Osteocyte (in vitro differentiated cells): ENCODE measurements around the gene TMEM138. TPM values are rescaled to one million over a fixed set of nuclear protein-coding genes. Genes with fewer than 3 reads are reported as not detected.

ENCODE experiments used
- DNase-seq: peaks from one replicate; pipeline ENCODE4 v3.0.0; 2021; ENCODE audit warnings: mixed read lengths; ENCODE audit not compliant: unreplicated experiment; ENCODE audit errors: extremely low spot score
- H3K27ac Mint-ChIP-seq: one replicate; pipeline ENCODE4 v1.8.0; 2021; ENCODE audit warnings: mild to moderate bottlenecking, mixed read lengths; ENCODE audit not compliant: unreplicated experiment
- H3K27me3 Mint-ChIP-seq: one replicate; pipeline ENCODE4 v1.8.0; 2021; ENCODE audit warnings: mixed read lengths; ENCODE audit not compliant: unreplicated experiment
- H3K36me3 Mint-ChIP-seq: one replicate; pipeline ENCODE4 v1.8.0; 2021; ENCODE audit warnings: mixed read lengths; ENCODE audit not compliant: unreplicated experiment
- H3K4me1 Mint-ChIP-seq: one replicate; pipeline ENCODE4 v1.8.0; 2021; ENCODE audit warnings: mixed read lengths; ENCODE audit not compliant: unreplicated experiment
- H3K4me3 Mint-ChIP-seq: one replicate; pipeline ENCODE4 v1.8.0; 2021; ENCODE audit warnings: mild to moderate bottlenecking, moderate library complexity, mixed read lengths; ENCODE audit not compliant: unreplicated experiment
- H3K9me3 Mint-ChIP-seq: one replicate; pipeline ENCODE4 v1.8.0; 2021; ENCODE audit warnings: mixed read lengths; ENCODE audit not compliant: unreplicated experiment
- CTCF ChIP-seq: fragments of 200-600 bp; sonication (generic); IDR thresholded peaks from 2 replicates; pipeline ENCODE4 v1.5.0; 2021; ENCODE audit warnings: antibody characterized with exemption, mild to moderate bottlenecking, moderate library complexity
- total RNA-seq: library from RNA; stranded (reverse); gene quantifications from 2 replicates; pipeline ENCODE4 v1.2.1, GENCODE V29; 2021

Gene TMEM138
- total RNA-seq, 1 donor from 2014 or later: 49.4 TPM

GRCh38 chr11:61347916-61348461 is 14.2 kb upstream of the TMEM138 start:
- H3K27me3 Mint-ChIP-seq: no peaks in the 10 kb centered on the region
- no peak overlapping the region for H3K27ac Mint-ChIP-seq
- TF ChIP-seq CTCF: no peak
- no peak for DNase-seq
- peaks cover 9% of the 10 kb centered on the region for H3K36me3 Mint-ChIP-seq
- no peaks in the 10 kb centered on the region for H3K9me3 Mint-ChIP-seq
- peaks cover 2% of the 10 kb centered on the region for H3K4me1 Mint-ChIP-seq
- no peak overlapping the region for H3K4me3 Mint-ChIP-seq

- Mint-ChIP-seq H3K27me3 (no peaks in the 10 kb centered on the region), H3K4me1 (peaks cover 2% of the 10 kb centered on the region), H3K9me3 (no peaks in the 10 kb centered on the region), H3K27ac (no peak overlapping the region), H3K36me3 (peaks cover 16% of the 10 kb centered on the region), H3K4me3 (no peak overlapping the region)
- no peak for TF ChIP-seq CTCF
- no peak for DNase-seq
Observed at GRCh38 chr11:61349189-61349751, 12.9 kb upstream of the TMEM138 start.

GRCh38 chr11:61349916-61350315 is 12.3 kb upstream of the TMEM138 start:
- no peak overlapping the region for H3K27ac Mint-ChIP-seq
- no peak for TF ChIP-seq CTCF
- no peak overlapping the region for H3K4me3 Mint-ChIP-seq
- peaks cover 16% of the 10 kb centered on the region for H3K36me3 Mint-ChIP-seq
- no peak for DNase-seq
- no peaks in the 10 kb centered on the region for H3K27me3 Mint-ChIP-seq
- H3K4me1 Mint-ChIP-seq: no peaks in the 10 kb centered on the region
- no peaks in the 10 kb centered on the region for H3K9me3 Mint-ChIP-seq

- no peaks in the 10 kb centered on the region for H3K4me1 Mint-ChIP-seq
- no peak for TF ChIP-seq CTCF
- no peak overlapping the region for H3K4me3 Mint-ChIP-seq
- no peak overlapping the region for H3K27ac Mint-ChIP-seq
- no peaks in the 10 kb centered on the region for H3K27me3 Mint-ChIP-seq
- peaks cover 16% of the 10 kb centered on the region for H3K36me3 Mint-ChIP-seq
- H3K9me3 Mint-ChIP-seq: no peaks in the 10 kb centered on the region
- no peak for DNase-seq
Observed at GRCh38 chr11:61350336-61350735, 11.8 kb upstream of the TMEM138 start.

- no peak for TF ChIP-seq CTCF
- Mint-ChIP-seq H3K4me3 (no peak overlapping the region), H3K27me3 (no peaks in the 10 kb centered on the region), H3K9me3 (no peaks in the 10 kb centered on the region), H3K36me3 (peaks cover 16% of the 10 kb centered on the region), H3K4me1 (no peaks in the 10 kb centered on the region), H3K27ac (no peak overlapping the region)
- DNase-seq: no peak
Observed at GRCh38 chr11:61350803-61351202, 11.4 kb upstream of the TMEM138 start.
